ENCODE measurements around the gene SKOR1. TPM values are rescaled to one million over a fixed set of nuclear protein-coding genes. Genes with fewer than 3 reads are reported as not detected.
A peak's percentile ranks its signal among the peaks of the same experiment; 100 is the strongest.

SKOR1 gene
- total and polyA plus RNA-seq, 2 of the 4 experiments (the other 2 are of a cell fraction), result 0.03 TPM; not detected in 1

DNA sequence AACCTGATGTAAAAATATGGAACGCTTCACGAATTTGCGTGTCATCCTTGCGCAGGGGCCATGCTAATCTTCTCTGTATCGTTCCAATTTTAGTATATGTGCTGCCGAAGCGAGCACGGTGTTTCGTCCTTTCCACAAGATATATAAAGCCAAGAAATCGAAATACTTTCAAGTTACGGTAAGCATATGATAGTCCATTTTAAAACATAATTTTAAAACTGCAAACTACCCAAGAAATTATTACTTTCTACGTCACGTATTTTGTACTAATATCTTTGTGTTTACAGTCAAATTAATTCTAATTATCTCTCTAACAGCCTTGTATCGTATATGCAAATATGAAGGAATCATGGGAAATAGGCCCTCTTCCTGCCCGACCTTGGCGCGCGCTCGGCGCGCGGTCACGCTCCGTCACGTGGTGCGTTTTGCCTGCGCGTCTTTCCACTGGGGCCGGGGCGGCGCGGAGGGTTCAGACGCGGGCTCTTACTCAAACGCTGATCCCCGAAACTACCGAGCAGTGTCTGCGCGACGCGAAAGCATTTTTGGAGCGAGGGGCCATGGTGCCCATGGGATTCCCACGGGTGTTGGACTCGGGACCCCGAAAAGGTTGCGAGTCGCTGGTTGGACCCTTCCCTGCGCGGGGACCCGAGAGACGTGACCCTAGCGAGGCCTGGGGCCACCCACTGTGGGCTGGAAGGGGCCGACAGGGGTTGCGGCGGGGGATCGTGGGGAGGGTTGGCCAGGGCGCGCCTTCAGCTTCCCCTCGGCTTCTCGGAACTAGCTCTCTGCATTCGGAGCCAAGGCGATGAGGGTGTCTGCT lies 14.8 kb downstream of the SKOR1 start, which contains the start of gene RNU6-1:
Gene RNU6-1, minus strand, starts transcription at position 117 of the 820 bp plus-strand sequence.
- peak within 1 kb of the TSS; percentile 86 for H4K91ac ChIP-seq (ENCODE audit: insufficient read depth, low read depth, low read length)
- peak within 1 kb of the TSS; percentile 74 for H3K4me3 ChIP-seq (ENCODE audit: insufficient read depth, low read depth, low read length)
- H4K20me1 ChIP-seq (ENCODE audit: insufficient read depth, low read length), result no peaks in the 10 kb centered on the region
- 0 out of 2 replicates have a peak within 1 kb of the TSS, but pooled peaks have one; percentile 10 for H2BK20ac ChIP-seq (ENCODE audit: low read depth, low read length)
- in situ Hi-C loops (cut with MboI; ENCODE audit: low sequenced_read_pairs) (loop anchor here (5.0 kb wide), 2 partner anchors 383 to 898 kb away; no protein-coding TSS in a partner anchor), intact Hi-C loops (cut with micrococcal nuclease) (loop anchor here (2.0 to 10.0 kb wide), 5 partner anchors 315 to 775 kb away; partner anchors contain the start of gene SMAD3), dilution Hi-C loops (cut with HindIII; ENCODE audit: low sequenced_read_pairs, unreplicated experiment) (no loop called here)
- H2BK120ac ChIP-seq (ENCODE audit: low read depth, low read length), result peak within 1 kb of the TSS; percentile 80
- H2BK5ac ChIP-seq (ENCODE audit: low read depth, low read length, poor library complexity, severe bottlenecking), result peak within 1 kb of the TSS; percentile 90
- peaks cover 23% of the 10 kb centered on the region for H3K27me3 ChIP-seq (ENCODE audit: control insufficient read depth, insufficient read depth, low read length)
- H2AFZ ChIP-seq (replicated peaks; ENCODE audit: low read length, poor library complexity), result peak within 1 kb of the TSS; percentile 99
- ATAC-seq (ENCODE audit: low read depth) (peak; percentile 81), DNase-seq (peak; percentile 91)
- H3K14ac ChIP-seq (replicated peaks; ENCODE audit: low read depth, low read length), result peak within 1 kb of the TSS; percentile 94
- peaks cover 15% of the 10 kb centered on the region; the same call in 1 of the 2 replicates for H3K4me1 ChIP-seq (ENCODE audit: control insufficient read depth, insufficient read depth, low read length)
- H3K18ac ChIP-seq (ENCODE audit: low read depth, low read length), result peak within 1 kb of the TSS; percentile 75
- H3K23ac ChIP-seq (ENCODE audit: low read depth, low read length), result peak within 1 kb of the TSS; percentile 70
- H3K9me1 ChIP-seq (ENCODE audit: insufficient read depth, low read length), result 0 out of 2 replicates have a peak, but pooled peaks cover 6% of the 10 kb centered on the region
- no peak for TF ChIP-seq MAFK (IDR thresholded peaks at IDR 0.05; ENCODE audit: low read depth, low read length)
- TF ChIP-seq, protein P1, sequence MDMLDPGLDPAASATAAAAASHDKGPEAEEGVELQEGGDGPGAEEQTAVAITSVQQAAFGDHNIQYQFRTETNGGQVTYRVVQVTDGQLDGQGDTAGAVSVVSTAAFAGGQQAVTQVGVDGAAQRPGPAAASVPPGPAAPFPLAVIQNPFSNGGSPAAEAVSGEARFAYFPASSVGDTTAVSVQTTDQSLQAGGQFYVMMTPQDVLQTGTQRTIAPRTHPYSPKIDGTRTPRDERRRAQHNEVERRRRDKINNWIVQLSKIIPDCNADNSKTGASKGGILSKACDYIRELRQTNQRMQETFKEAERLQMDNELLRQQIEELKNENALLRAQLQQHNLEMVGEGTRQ (IDR thresholded peaks at IDR 0.05; ENCODE audit: low read depth, low read length), result peak; percentile 99
- 0 out of 2 replicates have a peak, but pooled peaks have one; percentile 26 for TF ChIP-seq BHLHE40 (IDR thresholded peaks at IDR 0.05; ENCODE audit: low read depth, low read length)
- TF ChIP-seq RFX5 (IDR thresholded peaks at IDR 0.05; ENCODE audit: low read depth, low read length), result no peak
- TF ChIP-seq, protein P2, sequence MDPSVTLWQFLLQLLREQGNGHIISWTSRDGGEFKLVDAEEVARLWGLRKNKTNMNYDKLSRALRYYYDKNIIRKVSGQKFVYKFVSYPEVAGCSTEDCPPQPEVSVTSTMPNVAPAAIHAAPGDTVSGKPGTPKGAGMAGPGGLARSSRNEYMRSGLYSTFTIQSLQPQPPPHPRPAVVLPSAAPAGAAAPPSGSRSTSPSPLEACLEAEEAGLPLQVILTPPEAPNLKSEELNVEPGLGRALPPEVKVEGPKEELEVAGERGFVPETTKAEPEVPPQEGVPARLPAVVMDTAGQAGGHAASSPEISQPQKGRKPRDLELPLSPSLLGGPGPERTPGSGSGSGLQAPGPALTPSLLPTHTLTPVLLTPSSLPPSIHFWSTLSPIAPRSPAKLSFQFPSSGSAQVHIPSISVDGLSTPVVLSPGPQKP (IDR thresholded peaks at IDR 0.05; ENCODE audit: borderline replicate concordance, low read depth, low read length), result no peak
- TF ChIP-seq NFE2L2 (IDR thresholded peaks at IDR 0.05; ENCODE audit: low read depth, low read length), result 0 out of 2 replicates have a peak, but pooled peaks have one; percentile 23
- TF ChIP-seq RCOR1 (IDR thresholded peaks at IDR 0.05; ENCODE audit: insufficient replicate concordance, low read length), result no peak
- peak; percentile 49; the same call in 1 of the 2 replicates for TF ChIP-seq POLR2A (IDR thresholded peaks at IDR 0.05; ENCODE audit: low read depth, low read length)
- TF ChIP-seq MAZ (IDR thresholded peaks at IDR 0.05; ENCODE audit: borderline replicate concordance, low read depth, low read length), result peak; percentile 25; the same call in 1 of the 2 replicates
- TF ChIP-seq SMC3 (IDR thresholded peaks at IDR 0.05; ENCODE audit: low read depth, low read length), result no peak
- no peak for TF ChIP-seq RAD21 (IDR thresholded peaks at IDR 0.05; ENCODE audit: low read length)
- no peak for TF ChIP-seq CEBPB (IDR thresholded peaks at IDR 0.05; ENCODE audit: low read depth, low read length)
- no peak for TF ChIP-seq MXI1 (IDR thresholded peaks at IDR 0.05; ENCODE audit: borderline replicate concordance, low read depth, low read length)
- no peak for TF ChIP-seq CHD1 (IDR thresholded peaks at IDR 0.05; ENCODE audit: low read depth, low read length)
- peak; percentile 14; the same call in 1 of the 2 replicates for TF ChIP-seq FOS (IDR thresholded peaks at IDR 0.05; ENCODE audit: low read depth, low read length)
- ChIA-PET POLR2A (ENCODE audit: unreplicated experiment) (interaction anchor here (0.6 kb wide), 1 partner anchor 332 kb away, joined by 7 read pairs; no protein-coding TSS in a partner anchor), CTCF (interaction anchor here (1.4 kb wide), 1 partner anchor 313 kb away, joined by 3 read pairs; no protein-coding TSS in a partner anchor)
- H2BK15ac ChIP-seq (ENCODE audit: low read depth, low read length), result peak within 1 kb of the TSS; percentile 53; the same call in 1 of the 3 replicates
- peak within 1 kb of the TSS; percentile 96 for H3K27ac ChIP-seq (ENCODE audit: insufficient read depth, low read length)
- 1% methylated on average over 28 of the region's 62 CpGs; no CpG with 5 or more reads in 1 of the 2 experiments for WGBS, 2 experiments (ENCODE audit: extremely low coverage in 2 of 2, insufficient read length in 1 of 2)
- peak within 1 kb of the TSS; percentile 85 for H2AK9ac ChIP-seq (replicated peaks; ENCODE audit: low read depth, low read length, poor library complexity)
- peak within 1 kb of the TSS; percentile 78 to 95; a peak in 3 of 4 replicates for H4K8ac ChIP-seq (ENCODE audit: low read depth in 2 of 2, low read length in 2 of 2)
- H3K9ac ChIP-seq (ENCODE audit: low read depth, low read length), result peak within 1 kb of the TSS; percentile 93
- H3K56ac ChIP-seq (ENCODE audit: extremely low read depth, insufficient read depth, low read length), result peak within 1 kb of the TSS; percentile 81; the same call in 1 of the 2 replicates
- H3K79me1 ChIP-seq (ENCODE audit: low read depth in 1 of 2, low read length in 2 of 2), result no peaks in the 10 kb centered on the region
- no TSS peak for BruUV-seq (replicated peaks)
- H2AK5ac ChIP-seq (ENCODE audit: low read depth, low read length), result no peak within 1 kb of the TSS
- no peaks in the 10 kb centered on the region for H3K9me3 ChIP-seq (ENCODE audit: control insufficient read depth, insufficient read depth, low read length)
- H4K5ac ChIP-seq (ENCODE audit: low read depth, low read length), result peak within 1 kb of the TSS; percentile 73
- H3K4me2 ChIP-seq (ENCODE audit: low read depth, low read length), result peak within 1 kb of the TSS; percentile 89
- peak within 1 kb of the TSS; percentile 81 for H3K4ac ChIP-seq (ENCODE audit: low read depth, low read length)
- no peaks in the 10 kb centered on the region for H3K36me3 ChIP-seq (ENCODE audit: control insufficient read depth, insufficient read depth, low read length)
